Memory B cell (primary cell): ENCODE results near the gene DBH.

Experiments used
- ATAC-seq: fragments of 150-1000 bp; cut with Tn5 transposase; 2 replicates; pipeline ENCODE4 v1.10.0; 2021; ENCODE audit warnings: low read depth, mild to moderate bottlenecking, moderate library complexity
- DNase-seq, 2 donors: peaks; one replicate each; pipeline ENCODE4 v3.0.0; 2022; ENCODE audit warnings: low spot score in 2 of 2
- H3K27ac Mint-ChIP-seq: one replicate; pipeline ENCODE4 v1.8.0; 2022; ENCODE audit warnings: mild to moderate bottlenecking, moderate library complexity, mixed read lengths
- H3K27me3 Mint-ChIP-seq: one replicate; pipeline ENCODE4 v1.8.0; 2022; ENCODE audit warnings: mixed read lengths
- H3K36me3 Mint-ChIP-seq: one replicate; pipeline ENCODE4 v1.8.0; 2022; ENCODE audit warnings: mild to moderate bottlenecking, mixed read lengths
- H3K4me1 Mint-ChIP-seq: one replicate; pipeline ENCODE4 v1.8.0; 2022; ENCODE audit warnings: mixed read lengths
- H3K4me3 Mint-ChIP-seq: one replicate; pipeline ENCODE4 v1.8.0; 2022; ENCODE audit warnings: mild to moderate bottlenecking, moderate library complexity, mixed read lengths
- H3K9me3 Mint-ChIP-seq: one replicate; pipeline ENCODE4 v1.8.0; 2022; ENCODE audit warnings: mixed read lengths

Gene DBH

GRCh38 chr9:133608889-133609288 lies 27.3 kb upstream of the DBH start:
- Mint-ChIP-seq H3K4me3 (no peak overlapping the region), H3K27me3 (peaks cover 23% of the 10 kb centered on the region), H3K9me3 (no peaks in the 10 kb centered on the region), H3K4me1 (peaks cover 8% of the 10 kb centered on the region), H3K36me3 (no peaks in the 10 kb centered on the region), H3K27ac (no peak overlapping the region)
- DNase-seq, result no peak
- no peak for ATAC-seq

DNA sequence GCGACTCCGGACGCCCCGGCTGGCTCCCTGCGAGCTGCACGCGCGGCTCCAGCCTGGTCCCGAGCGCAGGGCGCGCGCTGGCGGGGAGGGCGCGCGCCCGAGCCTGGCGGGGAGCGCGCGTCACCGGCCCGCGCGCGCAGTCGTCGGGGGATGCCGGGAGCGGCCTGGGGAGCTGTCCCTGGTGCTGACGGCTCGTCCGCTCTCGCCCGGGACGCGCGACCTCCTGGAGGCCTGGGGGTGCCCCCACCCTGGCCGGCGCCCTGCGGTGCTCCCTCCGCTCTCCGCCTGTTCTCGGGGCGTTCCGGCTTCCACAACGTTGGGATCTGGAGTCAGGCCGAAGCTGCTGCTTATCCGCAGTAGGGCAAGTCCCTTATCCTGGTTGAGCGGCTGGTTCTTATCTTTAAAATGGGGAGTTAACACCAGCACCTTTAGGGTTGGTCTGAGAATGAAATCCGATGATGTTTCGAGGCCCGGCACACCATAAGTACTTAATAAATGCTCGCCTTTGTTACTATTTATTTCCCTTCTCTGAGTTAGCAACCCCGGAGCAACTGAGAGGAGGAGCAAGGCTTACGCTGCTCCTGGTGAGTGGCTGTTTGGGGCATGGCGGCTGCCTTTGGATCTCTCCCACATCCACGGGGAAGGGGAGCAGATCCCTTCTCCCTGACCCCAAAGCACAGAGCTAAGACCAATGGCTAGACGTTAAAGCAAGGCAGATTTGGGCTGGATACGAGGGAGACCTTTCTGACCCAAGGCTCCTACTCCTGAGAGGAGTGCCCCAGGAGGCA lies 26.7 kb upstream of the DBH start, which contains the start of gene FAM163B:
FAM163B (minus strand) TSS at position 79 of the 788 bp plus-strand sequence. CDS start 29,166 bp downstream, outside the sequence.
- Mint-ChIP-seq H3K4me1 (peaks cover 5% of the 10 kb centered on the region), H3K36me3 (no peaks in the 10 kb centered on the region), H3K27me3 (peaks cover 20% of the 10 kb centered on the region), H3K9me3 (no peaks in the 10 kb centered on the region), H3K4me3 (no peak within 1 kb of the TSS), H3K27ac (no peak within 1 kb of the TSS)
- DNase-seq, result no peak
- ATAC-seq, result no peak

DNA sequence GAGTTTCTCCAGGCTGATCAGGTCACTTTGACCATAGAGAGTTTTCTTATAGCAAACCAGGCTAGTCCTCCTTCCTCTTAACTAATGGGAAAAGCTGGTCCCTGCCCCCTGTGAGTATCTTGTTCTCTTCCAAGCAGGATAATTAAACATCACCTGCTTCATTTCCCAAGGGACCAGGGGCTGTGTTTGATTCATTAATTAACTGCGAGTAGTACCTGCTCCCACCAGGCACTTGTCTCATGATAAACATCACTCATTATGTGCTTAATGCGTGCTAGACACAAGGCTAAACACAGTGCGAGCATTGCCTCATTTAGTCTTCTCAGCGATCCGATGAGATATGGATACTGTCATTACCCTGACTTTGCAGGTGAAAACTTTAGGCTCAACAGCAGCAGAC lies 25.3 kb upstream of the DBH start:
- Mint-ChIP-seq H3K27me3 (peaks cover 18% of the 10 kb centered on the region), H3K36me3 (no peaks in the 10 kb centered on the region)
- no peak for DNase-seq

DNA sequence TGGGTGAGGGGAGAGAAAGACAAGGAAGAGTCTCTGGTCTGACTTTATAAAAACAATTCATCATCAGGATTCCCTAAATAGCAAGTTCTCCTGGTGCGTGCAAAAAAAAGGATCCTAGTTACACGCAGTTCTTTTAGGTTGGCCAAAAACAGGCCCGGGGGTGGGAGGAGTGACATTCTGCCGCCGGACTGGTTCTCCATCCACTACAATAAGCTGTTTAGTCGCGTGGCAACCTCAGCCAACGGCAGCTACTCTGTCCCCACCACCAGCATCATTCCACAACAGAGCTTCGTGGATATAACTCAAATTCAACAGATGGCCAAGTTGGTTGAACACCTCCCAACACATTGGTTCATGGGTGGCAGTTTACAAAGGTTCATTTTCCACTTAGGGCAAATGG lies 24.1 kb upstream of the DBH start:
- Mint-ChIP-seq H3K4me1 (no peaks in the 10 kb centered on the region), H3K9me3 (no peaks in the 10 kb centered on the region), H3K27me3 (peaks cover 18% of the 10 kb centered on the region), H3K36me3 (no peaks in the 10 kb centered on the region), H3K4me3 (no peak overlapping the region), H3K27ac (no peak overlapping the region)
- no peak for DNase-seq
- no peak for ATAC-seq

More for the DNA sequence above, 25.3 kb upstream of the DBH start:
- no peak for ATAC-seq
- Mint-ChIP-seq H3K4me1 (no peaks in the 10 kb centered on the region), H3K4me3 (no peak overlapping the region), H3K9me3 (no peaks in the 10 kb centered on the region), H3K27ac (no peak overlapping the region)

DNA sequence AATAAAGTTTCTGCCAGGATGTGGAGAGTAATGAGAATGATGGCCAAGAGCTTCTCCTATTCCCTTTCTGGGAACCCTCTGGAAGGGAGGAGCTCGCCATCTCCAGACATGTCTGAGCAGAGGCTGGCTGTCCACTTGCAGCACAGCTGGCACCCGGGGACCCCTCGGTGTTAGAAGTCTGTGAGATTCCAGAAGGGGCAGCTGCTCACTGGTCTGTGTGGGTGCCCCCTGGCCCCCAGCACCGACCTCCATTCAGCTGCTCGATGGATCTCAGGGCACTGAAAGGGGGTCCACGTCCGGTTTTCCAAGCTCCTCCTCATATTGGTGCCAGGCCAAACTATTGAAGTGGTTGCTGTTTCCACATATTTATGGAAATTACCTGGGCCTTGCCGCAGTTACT lies 23.3 kb upstream of the DBH start:
- Mint-ChIP-seq H3K27me3 (peaks cover 18% of the 10 kb centered on the region), H3K27ac (no peak overlapping the region)

DNA sequence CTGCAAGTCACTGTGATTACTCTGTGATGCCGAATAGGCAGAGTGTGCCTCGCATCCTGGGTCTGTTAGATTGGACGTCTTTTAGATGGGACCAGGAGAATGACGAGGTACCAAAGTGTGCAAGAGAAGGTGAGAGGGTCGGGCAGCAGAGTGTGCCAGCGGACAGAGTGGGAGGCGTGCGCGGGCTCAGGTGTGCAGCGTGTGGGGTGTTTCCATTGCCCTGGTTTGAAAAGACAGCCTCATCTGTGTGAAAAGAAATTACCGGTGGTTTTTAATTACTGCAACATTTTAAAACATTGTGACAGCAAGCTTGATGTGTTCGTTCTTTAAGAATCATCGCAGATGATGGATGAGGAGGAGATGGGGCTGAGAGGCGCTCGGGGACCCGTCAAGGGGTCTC lies 22.7 kb upstream of the DBH start:
- DNase-seq (no peak), ATAC-seq (no peak)
- H3K9me3 Mint-ChIP-seq, result no peaks in the 10 kb centered on the region
- H3K4me1 Mint-ChIP-seq, result no peaks in the 10 kb centered on the region
- no peak overlapping the region for H3K4me3 Mint-ChIP-seq
- no peaks in the 10 kb centered on the region for H3K36me3 Mint-ChIP-seq
- no peak overlapping the region for H3K27ac Mint-ChIP-seq
- H3K27me3 Mint-ChIP-seq, result peaks cover 23% of the 10 kb centered on the region

More for the DNA sequence above, 23.3 kb upstream of the DBH start:
- Mint-ChIP-seq H3K4me1 (no peaks in the 10 kb centered on the region), H3K9me3 (no peaks in the 10 kb centered on the region), H3K4me3 (no peak overlapping the region), H3K36me3 (no peaks in the 10 kb centered on the region)
- no peak for DNase-seq
- ATAC-seq, result no peak

DNA sequence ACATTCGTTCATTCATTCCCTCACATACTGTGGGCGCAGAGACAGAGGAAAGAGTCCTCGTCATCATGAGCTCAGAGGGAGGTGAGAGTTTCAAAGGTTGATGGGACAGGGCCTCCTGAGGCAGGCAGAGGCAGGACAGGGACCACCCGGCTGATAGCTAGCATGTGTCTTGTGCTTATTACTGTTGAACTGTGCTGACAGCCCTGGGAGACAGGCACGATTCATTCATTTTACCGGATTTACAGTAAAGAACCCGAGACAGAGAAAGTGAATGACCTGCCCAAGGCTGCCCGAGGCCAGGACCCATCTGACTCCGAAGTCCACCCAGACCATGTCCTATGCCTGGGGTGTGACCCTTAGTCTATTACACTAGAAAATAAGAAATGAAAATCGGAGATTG lies 22.1 kb upstream of the DBH start:
- no peaks in the 10 kb centered on the region for H3K36me3 Mint-ChIP-seq
- no peaks in the 10 kb centered on the region for H3K4me1 Mint-ChIP-seq
- H3K27ac Mint-ChIP-seq, result no peak overlapping the region
- ATAC-seq (no peak), DNase-seq (no peak)
- H3K27me3 Mint-ChIP-seq, result peaks cover 23% of the 10 kb centered on the region
- no peak overlapping the region for H3K4me3 Mint-ChIP-seq
- H3K9me3 Mint-ChIP-seq, result no peaks in the 10 kb centered on the region

GRCh38 chr9:133614678-133615077 lies 21.5 kb upstream of the DBH start:
- H3K27ac Mint-ChIP-seq, result no peak overlapping the region
- no peak for ATAC-seq
- H3K27me3 Mint-ChIP-seq, result peaks cover 20% of the 10 kb centered on the region
- H3K4me1 Mint-ChIP-seq, result peaks cover 1% of the 10 kb centered on the region
- no peaks in the 10 kb centered on the region for H3K36me3 Mint-ChIP-seq
- H3K9me3 Mint-ChIP-seq, result no peaks in the 10 kb centered on the region
- no peak overlapping the region for H3K4me3 Mint-ChIP-seq
- no peak for DNase-seq

DNA sequence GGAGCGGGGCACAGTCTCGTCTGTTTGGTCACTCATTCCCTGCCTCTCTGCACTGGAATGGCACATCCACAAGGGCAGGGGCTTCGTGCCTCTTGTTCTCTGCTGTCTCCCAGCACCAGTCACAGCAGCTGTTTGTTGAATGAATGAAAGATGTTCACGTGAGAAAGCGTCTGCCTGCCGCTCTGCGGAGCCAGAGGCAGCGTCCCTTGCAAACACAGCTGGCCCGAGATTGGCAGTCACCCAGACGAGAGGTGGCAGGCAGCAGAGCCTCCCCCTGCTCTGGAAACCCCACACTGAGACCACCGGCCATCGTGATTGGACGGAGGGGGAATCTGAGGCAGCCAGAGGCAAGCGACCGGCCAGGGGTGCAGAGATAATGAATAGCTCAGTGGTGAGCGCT lies 21.0 kb upstream of the DBH start:
- Mint-ChIP-seq H3K27ac (no peak overlapping the region), H3K27me3 (peaks cover 16% of the 10 kb centered on the region), H3K4me1 (peaks cover 6% of the 10 kb centered on the region), H3K4me3 (no peak overlapping the region), H3K36me3 (no peaks in the 10 kb centered on the region), H3K9me3 (no peaks in the 10 kb centered on the region)
- ATAC-seq (no peak), DNase-seq (no peak)

DNA sequence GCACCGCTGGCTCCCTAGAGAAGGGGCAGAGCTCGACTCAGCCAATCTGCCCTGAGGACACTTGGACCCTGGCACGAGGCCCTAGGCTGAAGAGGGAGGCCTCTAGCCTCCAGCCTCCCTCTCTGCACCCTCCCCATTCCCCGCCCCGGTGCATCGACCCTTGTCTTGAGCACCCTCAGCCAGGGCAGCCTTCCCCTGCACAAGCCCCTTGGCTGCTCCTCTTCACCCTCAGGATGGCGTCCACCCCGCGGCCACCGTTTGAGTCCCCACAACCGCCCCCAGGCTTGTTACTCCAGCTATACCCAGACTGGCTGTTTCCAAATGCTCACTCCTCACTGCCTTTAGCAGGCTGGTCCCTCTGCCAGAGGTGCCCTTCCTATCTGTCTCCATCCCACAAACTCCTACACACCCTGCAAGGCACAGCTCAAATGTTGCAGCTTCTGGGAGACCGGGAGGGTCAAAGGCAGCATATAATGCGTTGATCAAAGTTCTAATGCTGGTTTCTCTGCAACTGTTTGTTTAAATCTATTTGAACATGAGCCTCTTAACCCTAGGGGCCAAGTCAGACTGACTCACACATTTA lies 20.5 kb upstream of the DBH start:
- Mint-ChIP-seq H3K4me3 (no peak overlapping the region), H3K9me3 (no peaks in the 10 kb centered on the region), H3K4me1 (peaks cover 6% of the 10 kb centered on the region), H3K27me3 (peaks cover 16% of the 10 kb centered on the region), H3K36me3 (no peaks in the 10 kb centered on the region), H3K27ac (no peak overlapping the region)
- ATAC-seq (no peak), DNase-seq (no peak)

- Mint-ChIP-seq H3K9me3 (no peaks in the 10 kb centered on the region), H3K27ac (no peak overlapping the region), H3K4me3 (no peak overlapping the region), H3K4me1 (peaks cover 8% of the 10 kb centered on the region), H3K36me3 (no peaks in the 10 kb centered on the region), H3K27me3 (peaks cover 13% of the 10 kb centered on the region)
- ATAC-seq, result no peak
- DNase-seq, result no peak
Measured at GRCh38 chr9:133616643-133617405, 19.3 kb upstream of the DBH start.

DNA sequence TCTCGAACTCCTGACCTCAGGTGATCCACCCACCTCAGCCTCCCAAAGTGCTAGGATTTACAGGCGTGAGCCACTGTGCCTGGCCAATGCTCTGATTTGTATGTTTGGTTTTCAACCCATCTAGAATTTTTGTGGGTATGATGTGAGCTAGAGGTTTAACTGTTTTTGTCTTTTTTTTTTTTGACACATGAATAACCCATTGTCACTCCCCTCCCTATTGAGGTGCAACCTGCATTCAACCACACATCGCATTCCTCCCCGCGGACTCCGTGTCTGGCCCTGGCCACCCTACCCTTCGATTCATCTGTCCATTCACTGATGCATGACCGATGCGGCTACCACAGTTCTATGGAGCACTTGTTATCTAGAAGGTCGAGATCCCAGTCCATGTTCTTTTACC lies 17.4 kb upstream of the DBH start:
- H3K36me3 Mint-ChIP-seq, result no peaks in the 10 kb centered on the region
- ATAC-seq (no peak), DNase-seq (no peak)
- no peak overlapping the region for H3K4me3 Mint-ChIP-seq
- H3K9me3 Mint-ChIP-seq, result no peaks in the 10 kb centered on the region
- H3K27ac Mint-ChIP-seq, result no peak overlapping the region
- peaks cover 20% of the 10 kb centered on the region for H3K27me3 Mint-ChIP-seq
- H3K4me1 Mint-ChIP-seq, result peaks cover 8% of the 10 kb centered on the region

DNA sequence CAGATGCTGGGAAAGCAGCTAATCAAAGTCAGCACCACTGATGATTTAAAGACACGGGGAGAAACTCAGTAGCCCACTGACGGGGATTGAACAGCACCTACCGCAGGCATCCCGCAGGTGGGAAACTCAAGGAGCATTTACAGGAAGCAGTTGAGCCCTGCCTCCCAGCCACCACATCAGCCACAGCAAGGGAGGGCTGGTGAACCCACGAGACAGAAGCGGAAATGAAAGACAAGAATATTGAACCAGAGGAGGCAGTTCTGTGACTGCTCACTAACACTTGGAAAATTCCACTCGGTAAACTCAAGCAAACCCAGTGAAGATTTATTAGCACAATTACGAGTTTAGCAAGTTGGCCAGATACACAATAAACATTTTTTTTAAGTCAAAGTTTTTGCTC lies 16.4 kb upstream of the DBH start:
- H3K36me3 Mint-ChIP-seq, result no peaks in the 10 kb centered on the region
- no peak overlapping the region for H3K27ac Mint-ChIP-seq
- peak in 1 of 2 donors; percentile 7 for DNase-seq
- H3K4me1 Mint-ChIP-seq, result peaks cover 8% of the 10 kb centered on the region
- H3K9me3 Mint-ChIP-seq, result no peaks in the 10 kb centered on the region
- H3K4me3 Mint-ChIP-seq, result no peak overlapping the region
- peak; percentile 87 for ATAC-seq
- H3K27me3 Mint-ChIP-seq, result peaks cover 20% of the 10 kb centered on the region

DNA sequence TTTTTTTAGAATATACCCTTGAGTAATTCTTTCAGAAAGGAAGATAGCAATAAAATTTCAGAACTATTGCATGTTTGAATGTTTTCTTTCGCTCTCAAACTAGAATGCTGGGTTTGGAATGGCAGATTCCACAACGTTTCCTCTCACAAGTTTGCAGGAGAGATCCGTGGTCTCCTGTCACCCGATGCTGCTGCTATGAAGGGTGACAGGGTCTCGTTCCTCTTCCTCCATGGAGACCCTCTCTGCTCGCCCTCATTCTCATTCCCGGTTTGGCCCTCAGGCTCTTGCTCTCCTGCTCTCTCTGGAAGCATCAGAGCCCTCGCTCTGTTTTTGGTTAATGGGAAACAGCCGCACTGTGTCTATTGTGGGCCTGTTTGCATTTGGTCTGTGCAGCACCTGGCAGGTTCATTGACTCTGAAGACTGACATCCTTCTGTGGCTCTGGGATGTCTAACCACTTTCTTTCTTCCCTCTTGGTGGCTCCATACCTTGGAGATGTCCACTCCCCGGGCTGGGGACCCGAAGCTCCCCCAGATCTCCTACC lies 14.4 kb upstream of the DBH start:
- DNase-seq (no peak), ATAC-seq (no peak)
- peaks cover 8% of the 10 kb centered on the region for H3K4me1 Mint-ChIP-seq
- H3K27me3 Mint-ChIP-seq, result peaks cover 17% of the 10 kb centered on the region
- no peak overlapping the region for H3K4me3 Mint-ChIP-seq
- H3K36me3 Mint-ChIP-seq, result peaks cover 5% of the 10 kb centered on the region
- H3K27ac Mint-ChIP-seq, result no peak overlapping the region
- H3K9me3 Mint-ChIP-seq, result peaks cover 8% of the 10 kb centered on the region
